Measurements from ENCODE around the gene GLG1.

GLG1 gene

GRCh38 chr16:74592847-74593246 is 14.1 kb downstream of the GLG1 start:
- DNase-seq (ENCODE audit: extremely low spot score) = no peak
- CTCF ChIA-PET = no interaction called here
- POLR2A ChIA-PET = no interaction called here
- TF ChIP-seq, protein P1, sequence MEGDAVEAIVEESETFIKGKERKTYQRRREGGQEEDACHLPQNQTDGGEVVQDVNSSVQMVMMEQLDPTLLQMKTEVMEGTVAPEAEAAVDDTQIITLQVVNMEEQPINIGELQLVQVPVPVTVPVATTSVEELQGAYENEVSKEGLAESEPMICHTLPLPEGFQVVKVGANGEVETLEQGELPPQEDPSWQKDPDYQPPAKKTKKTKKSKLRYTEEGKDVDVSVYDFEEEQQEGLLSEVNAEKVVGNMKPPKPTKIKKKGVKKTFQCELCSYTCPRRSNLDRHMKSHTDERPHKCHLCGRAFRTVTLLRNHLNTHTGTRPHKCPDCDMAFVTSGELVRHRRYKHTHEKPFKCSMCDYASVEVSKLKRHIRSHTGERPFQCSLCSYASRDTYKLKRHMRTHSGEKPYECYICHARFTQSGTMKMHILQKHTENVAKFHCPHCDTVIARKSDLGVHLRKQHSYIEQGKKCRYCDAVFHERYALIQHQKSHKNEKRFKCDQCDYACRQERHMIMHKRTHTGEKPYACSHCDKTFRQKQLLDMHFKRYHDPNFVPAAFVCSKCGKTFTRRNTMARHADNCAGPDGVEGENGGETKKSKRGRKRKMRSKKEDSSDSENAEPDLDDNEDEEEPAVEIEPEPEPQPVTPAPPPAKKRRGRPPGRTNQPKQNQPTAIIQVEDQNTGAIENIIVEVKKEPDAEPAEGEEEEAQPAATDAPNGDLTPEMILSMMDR (IDR thresholded peaks at IDR 0.05; ENCODE audit: control extremely low read depth, extremely low read depth, low read depth, missing control alignments) = no peak

GRCh38 chr16:74591876-74592650 is 14.9 kb downstream of the GLG1 start:
- ChIA-PET CTCF (no interaction called here), POLR2A (no interaction called here)
- DNase-seq (ENCODE audit: extremely low spot score) = no peak
- TF ChIP-seq, protein P1 (IDR thresholded peaks at IDR 0.05; ENCODE audit: control extremely low read depth, extremely low read depth, low read depth, missing control alignments) = no peak

GRCh38 chr16:74586948-74587347 is 20.0 kb downstream of the GLG1 start:
- CTCF ChIA-PET = interaction anchor here (1.0 to 3.4 kb wide), 3 partner anchors 9 to 15 kb away, joined by 3 to 14 read pairs (median 4); no protein-coding TSS in a partner anchor
- DNase-seq (ENCODE audit: extremely low spot score) = no peak
- POLR2A ChIA-PET = no interaction called here
- TF ChIP-seq, protein P1 (IDR thresholded peaks at IDR 0.05; ENCODE audit: control extremely low read depth, extremely low read depth, low read depth, missing control alignments) = no peak

GRCh38 chr16:74585846-74586443 is 21.0 kb downstream of the GLG1 start:
- no peak for DNase-seq (ENCODE audit: extremely low spot score)
- CTCF ChIA-PET = interaction anchor here (0.8 to 3.4 kb wide), 3 partner anchors 8 to 28 kb away, joined by 3 to 14 read pairs (median 4); no protein-coding TSS in a partner anchor
- TF ChIP-seq, protein P1 (IDR thresholded peaks at IDR 0.05; ENCODE audit: control extremely low read depth, extremely low read depth, low read depth, missing control alignments) = no peak
- POLR2A ChIA-PET = interaction anchor here (0.8 kb wide), 1 partner anchor 19 kb away, joined by 3 read pairs; no protein-coding TSS in a partner anchor

GRCh38 chr16:74583926-74584666 is 22.8 kb downstream of the GLG1 start:
- ChIA-PET CTCF (interaction anchor here (0.9 kb wide), 1 partner anchor 24 kb away, joined by 5 read pairs; no protein-coding TSS in a partner anchor), POLR2A (no interaction called here)
- DNase-seq (ENCODE audit: extremely low spot score) = no peak
- TF ChIP-seq, protein P1 (IDR thresholded peaks at IDR 0.05; ENCODE audit: control extremely low read depth, extremely low read depth, low read depth, missing control alignments) = no peak

GRCh38 chr16:74582970-74583369 is 23.9 kb downstream of the GLG1 start:
- ChIA-PET CTCF (interaction anchor here (0.9 kb wide), 1 partner anchor 23 kb away, joined by 5 read pairs; no protein-coding TSS in a partner anchor), POLR2A (no interaction called here)

More at GRCh38 chr16:74582970-74583369, 23.9 kb downstream of the GLG1 start:
- TF ChIP-seq, protein P1 (IDR thresholded peaks at IDR 0.05; ENCODE audit: control extremely low read depth, extremely low read depth, low read depth, missing control alignments) = no peak
- no peak for DNase-seq (ENCODE audit: extremely low spot score)
